SH-SY5Y (cell line): Measurements from ENCODE around the gene GALE.

ENCODE experiments used
- GATA2 ChIP-seq: IDR thresholded peaks from 2 replicates; pipeline ENCODE4 v1.6.1; 2011; ENCODE audit warnings: mild to moderate bottlenecking, low read depth, low read length
- GATA3 ChIP-seq: IDR thresholded peaks from 2 replicates; pipeline ENCODE4 v1.6.1; 2011; ENCODE audit warnings: low read depth, mild to moderate bottlenecking, low read length, moderate library complexity

Gene GALE

DNA sequence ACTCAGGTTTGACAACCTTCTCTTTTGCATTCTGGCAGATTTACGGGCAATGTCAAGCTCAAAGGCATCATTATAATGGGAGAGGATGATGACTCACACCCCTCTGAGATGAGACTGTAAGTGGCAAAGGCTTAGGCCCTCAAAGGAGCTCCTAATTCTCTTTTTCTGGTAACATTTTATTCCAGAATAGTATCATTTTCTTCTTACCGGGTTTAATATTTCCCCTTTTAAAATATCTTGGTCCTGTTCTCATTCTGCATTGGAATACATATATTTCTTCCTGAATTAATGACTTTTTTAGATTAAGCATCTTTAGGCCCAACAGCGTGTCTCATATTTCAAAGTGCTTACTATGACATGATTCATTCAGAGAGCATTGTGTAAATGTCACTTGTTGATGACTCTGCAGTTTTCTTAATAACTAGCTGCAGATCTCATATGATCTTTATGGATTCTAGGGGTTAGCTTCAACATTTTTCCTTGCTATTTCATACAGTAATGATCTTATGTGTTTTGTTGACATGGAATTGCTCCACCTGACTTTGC, 20.7 kb downstream of the GALE start:
- TF ChIP-seq GATA2 (no peak), GATA3 (no peak)

DNA sequence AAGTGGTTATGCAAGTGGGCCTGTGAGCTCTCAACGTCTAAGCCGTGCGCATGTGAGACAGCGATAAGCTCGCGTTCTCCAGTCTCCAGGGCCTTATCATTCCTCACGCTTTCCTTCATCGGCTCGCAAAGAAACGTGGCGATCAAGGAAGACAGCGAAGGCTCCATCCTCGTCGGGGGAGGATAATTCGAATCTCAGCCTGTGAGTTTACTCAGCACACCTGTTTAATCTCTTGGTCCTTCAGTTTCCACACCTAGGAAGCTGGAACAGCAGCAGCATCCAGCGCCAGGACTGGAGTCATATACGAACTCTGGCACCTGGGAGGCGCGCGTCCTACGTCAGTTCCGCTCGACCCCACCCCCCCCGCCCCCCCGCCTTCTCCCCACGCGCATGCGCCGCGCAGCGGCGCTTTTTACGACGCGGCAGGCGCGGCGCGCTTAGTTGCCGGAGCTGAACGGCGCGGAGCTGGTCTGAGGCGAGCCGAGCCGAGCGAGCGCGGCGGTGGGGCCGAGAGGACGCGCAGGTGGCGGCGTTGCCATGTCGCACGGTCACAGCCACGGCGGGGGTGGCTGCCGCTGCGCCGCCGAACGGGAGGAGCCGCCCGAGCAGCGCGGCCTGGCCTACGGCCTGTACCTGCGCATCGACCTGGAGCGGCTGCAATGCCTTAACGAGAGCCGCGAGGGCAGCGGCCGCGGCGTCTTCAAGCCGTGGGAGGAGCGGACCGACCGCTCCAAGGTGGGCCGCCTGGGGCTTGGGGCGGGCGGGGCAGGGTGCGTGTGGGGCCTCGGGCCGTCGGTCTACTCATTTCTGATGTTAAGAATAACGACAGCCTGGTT, 22.4 kb downstream of the GALE start, which contains the start of gene PITHD1:
PITHD1 (plus strand) TSS at position 440 of the 836 bp plus-strand sequence; CDS start at position 538, 98 bp downstream.
- TF ChIP-seq GATA2 (peak; percentile 43), GATA3 (no peak)

DNA sequence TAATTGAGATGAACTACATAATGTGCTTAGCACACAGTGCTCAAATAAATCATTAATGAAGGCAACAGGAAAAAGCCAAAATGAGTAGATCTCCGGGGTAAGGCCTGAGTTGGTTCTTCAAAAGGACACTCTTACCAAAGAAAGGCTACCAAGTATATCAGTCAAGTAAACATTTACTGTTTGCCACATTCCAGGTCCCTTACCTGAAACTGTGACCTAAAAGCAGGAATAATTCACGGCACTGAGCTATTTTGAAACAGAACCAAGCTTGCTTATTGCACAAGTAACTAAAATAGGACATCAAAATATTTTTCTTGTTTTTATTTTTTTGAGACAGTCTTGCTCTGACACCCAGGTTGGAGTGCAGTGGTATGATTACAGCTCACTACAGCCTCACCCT, 24.3 kb downstream of the GALE start:
- no peak for TF ChIP-seq GATA2
- no peak for TF ChIP-seq GATA3

DNA sequence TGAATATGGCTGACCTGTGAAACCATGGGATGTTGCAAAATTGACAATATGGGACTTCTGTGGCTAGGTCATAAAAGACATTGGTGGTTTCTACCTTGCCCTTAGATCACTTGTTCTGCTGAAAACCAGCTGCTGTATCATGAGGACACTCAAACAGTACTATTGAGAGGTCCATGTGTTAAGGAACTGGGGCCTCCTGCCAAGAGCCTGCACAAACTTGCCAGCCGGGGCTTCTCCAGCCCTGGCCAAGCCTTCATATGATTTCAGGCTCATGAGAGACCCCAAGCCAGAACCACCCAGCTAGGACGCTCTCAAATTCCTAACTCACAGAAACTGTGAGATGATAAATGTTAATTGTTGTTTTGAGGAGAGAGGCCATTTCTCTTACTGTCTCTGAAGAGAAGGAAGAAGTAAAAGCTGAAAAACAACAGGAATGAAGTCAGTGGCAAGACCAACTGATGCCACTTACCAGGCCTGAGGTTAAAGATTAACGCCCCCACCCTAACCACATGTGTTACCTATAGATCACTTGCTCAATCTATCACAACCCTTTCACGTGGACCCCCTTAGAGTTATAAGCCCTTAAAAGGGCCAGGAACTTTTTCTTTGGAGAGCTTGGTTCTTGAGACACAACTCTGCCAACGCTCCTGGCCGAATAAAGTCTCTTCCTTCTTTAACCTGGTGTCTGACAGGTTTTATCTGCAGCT, 26.2 kb downstream of the GALE start:
- TF ChIP-seq GATA2 (no peak), GATA3 (no peak)

DNA sequence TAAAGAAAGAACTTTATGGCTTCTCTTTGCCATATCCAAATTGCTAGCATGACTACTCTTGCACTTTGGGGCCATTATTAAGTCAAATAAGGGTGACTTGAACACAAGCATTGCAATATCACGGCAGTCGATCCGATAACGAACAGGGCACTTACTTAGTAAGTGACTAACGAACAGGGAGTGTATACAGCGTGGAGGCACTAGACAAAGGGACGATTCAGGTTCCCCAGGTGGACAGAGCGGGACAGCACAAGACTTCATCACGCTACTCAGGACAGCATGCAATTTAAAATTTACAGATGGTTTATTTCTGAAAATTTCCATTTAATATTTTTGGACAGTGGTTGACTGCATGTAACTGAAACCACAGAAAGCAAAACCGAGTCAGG, 27.7 kb downstream of the GALE start:
- TF ChIP-seq GATA3 = no peak
- TF ChIP-seq GATA2 = no peak

DNA sequence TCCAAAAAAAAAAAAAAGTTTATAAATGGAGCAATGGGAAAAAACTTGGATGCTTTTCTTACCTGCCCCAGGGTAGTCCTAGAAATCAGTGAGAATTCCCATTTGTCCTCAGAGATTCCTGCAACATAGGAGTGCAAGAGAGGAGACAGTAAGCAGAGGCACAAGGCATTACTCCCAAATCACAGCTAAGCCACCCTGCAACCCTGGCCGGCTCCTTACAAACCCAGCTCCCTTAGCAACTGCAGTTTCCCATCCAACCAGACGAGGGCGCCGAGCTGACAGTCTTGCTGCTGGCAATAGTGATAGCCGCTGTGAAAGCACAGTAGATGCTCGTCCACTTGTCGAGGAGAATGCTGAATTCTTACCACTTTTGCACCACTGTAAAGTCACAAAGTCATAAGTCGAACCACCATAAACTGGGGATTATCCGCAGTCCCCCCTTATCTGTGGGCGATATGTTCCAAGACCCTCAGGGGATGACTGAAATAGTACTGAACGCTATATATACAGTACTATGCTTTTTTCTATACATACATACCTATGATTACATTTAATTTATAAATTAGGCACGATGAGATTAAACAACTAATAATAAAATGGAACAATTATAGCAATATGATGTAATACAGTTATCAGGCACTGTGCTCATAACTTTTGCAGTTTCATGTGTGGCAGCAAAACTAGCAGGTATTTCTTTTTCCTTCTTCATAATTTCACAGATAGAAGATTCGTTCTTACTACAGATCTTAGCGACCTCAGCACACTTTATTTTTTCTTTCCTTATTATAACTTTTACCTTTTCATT, 28.3 kb downstream of the GALE start:
- no peak for TF ChIP-seq GATA3
- no peak for TF ChIP-seq GATA2

DNA sequence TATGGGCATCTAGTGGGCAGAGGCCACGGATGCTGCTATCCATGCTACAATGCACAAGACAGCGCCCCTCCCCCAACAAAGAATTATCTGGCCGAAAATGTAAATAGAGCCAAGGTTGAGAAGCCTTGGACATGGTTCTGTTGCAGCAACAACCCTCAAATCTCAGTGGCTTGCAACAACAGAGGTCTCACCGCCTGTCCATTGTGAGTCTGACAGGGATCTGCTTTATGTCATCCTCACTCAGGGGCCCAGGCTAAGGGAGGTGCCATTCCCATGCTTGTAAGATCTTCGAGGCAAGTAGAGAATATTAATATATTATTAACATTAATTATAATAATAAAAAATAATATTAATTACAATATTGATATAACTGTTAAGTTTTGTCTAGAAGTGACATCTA, 31.8 kb downstream of the GALE start:
- TF ChIP-seq GATA3 (no peak), GATA2 (no peak)

DNA sequence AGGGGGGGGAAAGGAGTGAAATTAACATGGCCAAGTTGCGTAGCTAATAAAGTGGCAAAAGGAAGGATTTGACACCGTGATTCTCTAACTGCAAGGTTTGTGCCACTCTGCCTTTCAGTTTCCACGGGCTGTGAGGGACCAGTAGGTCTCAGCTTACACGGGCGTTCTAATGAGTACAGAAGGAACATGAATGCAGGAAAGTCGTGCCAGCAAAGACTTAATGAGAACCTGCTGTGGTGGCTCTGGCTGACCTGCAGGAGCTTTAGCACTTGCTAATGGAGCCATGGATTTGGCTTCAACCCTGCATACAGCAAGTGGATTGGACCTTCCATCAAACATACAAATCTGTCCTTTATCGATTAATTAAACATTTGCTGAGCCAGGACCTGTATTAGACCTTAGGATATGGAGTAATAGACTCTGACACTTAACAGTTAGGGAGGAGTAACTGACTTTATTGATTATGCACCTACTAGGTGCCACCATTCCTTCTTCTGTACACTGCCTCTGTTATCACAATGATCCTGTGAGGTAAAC, 37.4 kb downstream of the GALE start:
- TF ChIP-seq GATA3 = no peak
- no peak for TF ChIP-seq GATA2

DNA sequence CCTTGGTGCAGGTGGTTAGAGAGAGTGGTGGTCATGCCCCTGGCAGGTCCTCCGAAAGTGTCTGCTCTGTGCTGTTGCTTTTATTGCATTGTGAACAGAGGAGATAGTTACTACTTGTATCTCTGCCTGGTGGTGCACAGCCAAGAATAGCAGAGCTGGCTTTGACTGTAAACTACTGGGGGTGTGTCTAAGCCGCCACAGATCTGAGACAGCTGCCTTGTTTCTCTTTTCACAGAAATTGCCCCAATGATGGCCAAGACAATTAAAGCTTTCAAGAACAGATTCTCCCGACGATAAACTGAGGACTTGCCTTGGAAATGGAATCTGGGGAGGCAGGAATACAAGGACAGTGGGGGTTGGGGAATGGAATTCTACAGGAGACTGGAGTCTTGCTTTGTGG, 41.3 kb downstream of the GALE start:
- TF ChIP-seq GATA3 = no peak
- no peak for TF ChIP-seq GATA2

DNA sequence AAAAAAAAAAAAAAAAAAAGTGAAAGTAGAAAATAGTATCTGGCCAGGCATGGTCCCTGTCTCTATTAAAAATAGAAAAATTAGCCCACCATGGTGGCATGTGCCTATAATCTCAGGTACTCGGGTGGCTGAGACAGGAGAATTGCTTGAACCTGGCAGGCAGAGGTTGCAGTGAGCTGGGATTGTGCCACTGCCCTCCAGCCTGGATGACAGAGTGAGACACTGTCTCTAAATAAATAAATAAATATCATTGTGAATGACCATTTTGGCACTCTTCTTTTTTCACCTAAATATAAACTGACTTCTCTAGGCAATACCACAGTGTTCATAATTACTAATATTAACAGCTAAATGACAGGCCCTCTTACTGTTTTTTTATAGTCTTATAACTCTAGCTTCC, 42.7 kb downstream of the GALE start:
- TF ChIP-seq GATA2 (no peak), GATA3 (no peak)

DNA sequence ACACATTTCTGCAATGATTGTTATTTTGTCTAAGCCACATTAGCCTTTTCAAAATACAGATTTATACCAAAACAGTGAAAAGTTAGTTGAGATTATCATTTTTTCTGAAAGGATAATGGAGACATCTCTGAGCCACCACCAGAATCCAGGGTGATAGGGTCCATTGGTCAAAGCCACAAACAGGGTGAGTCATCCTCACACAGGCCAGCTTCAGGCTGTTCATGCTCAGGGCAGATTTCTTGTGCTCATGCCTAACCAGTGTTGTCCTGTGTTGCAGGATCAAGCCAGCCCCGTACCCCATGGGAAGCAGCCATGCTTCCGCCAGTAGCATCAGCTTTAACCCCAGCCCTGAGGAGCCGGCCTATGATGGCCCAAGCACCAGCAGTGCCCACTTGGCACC, 43.9 kb downstream of the GALE start:
- TF ChIP-seq GATA2 (no peak), GATA3 (no peak)

DNA sequence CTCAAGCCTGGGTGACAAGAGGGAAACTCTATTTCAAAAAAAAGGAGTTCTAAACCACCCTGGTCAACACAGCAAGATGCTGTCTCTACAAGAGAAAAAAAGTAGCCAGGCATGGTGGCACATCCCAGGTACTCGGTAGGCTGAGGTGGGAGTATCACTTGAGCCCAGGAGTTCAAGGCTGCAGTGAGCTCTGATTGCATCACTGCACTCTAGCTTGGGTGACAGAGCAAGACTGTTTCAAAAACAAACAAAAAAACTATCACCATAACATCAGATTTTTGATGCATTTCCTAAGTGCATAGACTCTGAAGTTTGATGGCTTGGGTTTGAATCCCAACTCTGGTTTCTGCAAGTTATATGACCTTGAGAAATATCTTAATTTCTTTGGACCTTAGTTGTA, 47.6 kb downstream of the GALE start:
- no peak for TF ChIP-seq GATA3
- TF ChIP-seq GATA2 = no peak

DNA sequence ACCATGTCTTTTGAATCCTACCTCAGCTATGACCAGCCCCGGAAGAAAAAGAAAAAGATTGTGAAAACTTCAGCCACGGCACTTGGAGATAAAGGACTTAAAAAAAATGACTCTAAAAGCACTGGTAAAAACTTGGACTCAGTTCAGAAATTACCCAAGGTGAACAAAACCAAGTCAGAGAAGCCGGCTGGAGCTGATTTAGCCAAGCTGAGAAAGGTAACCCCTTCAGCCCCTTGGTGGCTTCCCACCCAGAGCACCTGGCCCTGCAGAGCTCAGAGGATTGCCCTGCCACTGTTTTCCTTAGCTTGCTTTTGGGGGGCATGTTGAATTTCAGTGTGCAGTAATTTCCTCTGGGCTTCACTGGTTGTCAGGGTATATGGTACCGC, 48.7 kb downstream of the GALE start:
- no peak for TF ChIP-seq GATA3
- no peak for TF ChIP-seq GATA2
